ENCODE data around the gene PRKAR1B. TPM values are rescaled to one million over a fixed set of nuclear protein-coding genes. Genes with fewer than 3 reads are reported as not detected.

PRKAR1B gene
- total RNA-seq, 1 experiment from 2014 or later = 43.3 TPM

DNA sequence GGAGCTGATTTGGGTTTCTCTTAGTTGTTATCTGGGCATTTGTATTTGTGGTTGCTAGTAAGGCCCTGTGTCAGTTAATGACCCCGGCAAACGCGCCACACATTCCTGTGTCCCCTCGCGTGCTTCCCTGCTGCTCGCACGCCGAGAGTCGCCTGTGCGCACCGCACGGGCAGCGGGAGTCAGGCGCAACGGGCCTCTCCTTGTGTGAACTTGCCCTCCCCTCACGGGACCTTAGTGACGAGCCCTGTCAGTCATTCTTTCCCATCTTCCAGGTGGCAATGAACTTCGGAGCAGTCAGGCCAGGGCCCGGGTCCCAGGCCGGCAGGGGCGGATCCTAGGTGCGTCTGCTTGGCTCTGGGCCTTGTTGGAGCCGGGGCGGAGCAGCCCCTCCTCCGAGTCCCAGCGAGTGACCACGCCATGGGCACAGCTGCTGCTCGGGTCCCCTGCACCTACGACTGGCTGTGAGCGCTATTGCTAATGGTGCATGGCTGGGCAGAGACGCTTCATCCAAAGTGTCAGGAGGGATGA, 12.4 kb upstream of the PRKAR1B start:
- no peak overlapping the region for H2BK12ac ChIP-seq (ENCODE audit: insufficient read length, low read depth, low read length)
- no peak overlapping the region for H3K4ac ChIP-seq (ENCODE audit: low read depth, low read length)
- no peak overlapping the region for H2BK5ac ChIP-seq (ENCODE audit: insufficient read length, low read length)
- H2BK120ac ChIP-seq (ENCODE audit: low read depth, low read length, poor library complexity, severe bottlenecking) = no peak overlapping the region
- TF ChIP-seq, protein P1, sequence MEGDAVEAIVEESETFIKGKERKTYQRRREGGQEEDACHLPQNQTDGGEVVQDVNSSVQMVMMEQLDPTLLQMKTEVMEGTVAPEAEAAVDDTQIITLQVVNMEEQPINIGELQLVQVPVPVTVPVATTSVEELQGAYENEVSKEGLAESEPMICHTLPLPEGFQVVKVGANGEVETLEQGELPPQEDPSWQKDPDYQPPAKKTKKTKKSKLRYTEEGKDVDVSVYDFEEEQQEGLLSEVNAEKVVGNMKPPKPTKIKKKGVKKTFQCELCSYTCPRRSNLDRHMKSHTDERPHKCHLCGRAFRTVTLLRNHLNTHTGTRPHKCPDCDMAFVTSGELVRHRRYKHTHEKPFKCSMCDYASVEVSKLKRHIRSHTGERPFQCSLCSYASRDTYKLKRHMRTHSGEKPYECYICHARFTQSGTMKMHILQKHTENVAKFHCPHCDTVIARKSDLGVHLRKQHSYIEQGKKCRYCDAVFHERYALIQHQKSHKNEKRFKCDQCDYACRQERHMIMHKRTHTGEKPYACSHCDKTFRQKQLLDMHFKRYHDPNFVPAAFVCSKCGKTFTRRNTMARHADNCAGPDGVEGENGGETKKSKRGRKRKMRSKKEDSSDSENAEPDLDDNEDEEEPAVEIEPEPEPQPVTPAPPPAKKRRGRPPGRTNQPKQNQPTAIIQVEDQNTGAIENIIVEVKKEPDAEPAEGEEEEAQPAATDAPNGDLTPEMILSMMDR (conservative IDR thresholded peaks at IDR 0.05) = no peak
- no peaks in the 10 kb centered on the region for H3K27me3 Mint-ChIP-seq (ENCODE audit: low read depth)
- peaks cover 20 to 33% (median 27%) of the 10 kb centered on the region in 3 experiments; a peak in 6 of 7 replicates for H3K36me3 Mint-ChIP-seq (ENCODE audit: insufficient read depth in 1 of 3, low read depth in 3 of 3)
- no peak overlapping the region for H3K27ac ChIP-seq (ENCODE audit: insufficient read length, low read depth, low read length)
- H3K27ac Mint-ChIP-seq = peak overlapping the region in 1 of 3 experiments; percentile 21; a peak in 1 of 7 replicates
- no peak overlapping the region for H4K91ac ChIP-seq (ENCODE audit: insufficient read length, low read depth, low read length)
- H3K4me3 Mint-ChIP-seq = no peak overlapping the region
- peaks cover 9% of the 10 kb centered on the region for H3K9me3 ChIP-seq (ENCODE audit: control insufficient read depth, low read depth, low read length)
- H2AFZ ChIP-seq (ENCODE audit: low read length) = no peak overlapping the region
- H3K18ac ChIP-seq (ENCODE audit: insufficient read length, low read depth, low read length) = no peak overlapping the region
- H2BK15ac ChIP-seq (ENCODE audit: low read depth, low read length) = no peak overlapping the region
- no CpG with 5 or more reads among the region's 31 CpGs for WGBS (ENCODE audit: extremely low coverage, insufficient read length, low lambda C conversion rate)
- no peak overlapping the region for H4K5ac ChIP-seq (ENCODE audit: insufficient read length, low read depth, low read length)
- no peak for DNase-seq
- no peak overlapping the region for H3K4me2 ChIP-seq (ENCODE audit: insufficient read depth, insufficient read length, low read length)
- no peaks in the 10 kb centered on the region; a peak in 1 of 5 replicates for H3K9me3 Mint-ChIP-seq
- H4K20me1 ChIP-seq (ENCODE audit: control insufficient read depth, insufficient read depth, insufficient read length) = no peaks in the 10 kb centered on the region
- H2BK20ac ChIP-seq (ENCODE audit: low read depth, low read length, poor library complexity, severe bottlenecking) = no peak overlapping the region
- no peak overlapping the region for H3K23ac ChIP-seq (ENCODE audit: insufficient read length, low read depth, low read length)
- H3K4me1 ChIP-seq (ENCODE audit: insufficient read depth, low read length) = no peaks in the 10 kb centered on the region
- no peaks in the 10 kb centered on the region for H3K27me3 ChIP-seq (ENCODE audit: insufficient read depth, low read length)
- H3K9ac ChIP-seq (ENCODE audit: extremely low read depth, insufficient read length, low read length) = no peak overlapping the region
- H3K4me1 Mint-ChIP-seq = 0 out of 4 replicates have a peak, but pooled peaks cover 0 to 2% of the 10 kb centered on the region in 2 experiments
- H2AK5ac ChIP-seq (ENCODE audit: insufficient read length, low read length) = no peak overlapping the region
- H3K79me1 ChIP-seq (ENCODE audit: insufficient read depth, low read depth, low read length, poor library complexity, severe bottlenecking) = peaks cover 2% of the 10 kb centered on the region
- H3K79me2 ChIP-seq (ENCODE audit: insufficient read depth, low read length) = peaks cover 12% of the 10 kb centered on the region; the same call in 1 of the 2 replicates
- no peaks in the 10 kb centered on the region for H3K23me2 ChIP-seq (ENCODE audit: insufficient read length, low read depth, low read length, poor library complexity, severe bottlenecking)
- no peak overlapping the region for H4K8ac ChIP-seq (replicated peaks; ENCODE audit: insufficient read length, low read depth, low read length)
- H3K14ac ChIP-seq (ENCODE audit: insufficient read depth, low read length) = no peak overlapping the region
- H3T11ph ChIP-seq (ENCODE audit: low read length) = no peak overlapping the region
- H3K56ac ChIP-seq (ENCODE audit: insufficient read length, low read depth, low read length) = no peak overlapping the region
